Liver (tissue), 3 donors: ENCODE data around the gene FAM120B.

Experiments used
- CTCF ChIP-seq: fragments of 150-350 bp; IDR thresholded peaks from 2 replicates; pipeline ENCODE4 v1.5.1; 2017; ENCODE audit warnings: improper control_type of control experiment, low read depth, low read length; ENCODE audit not compliant: missing input control
- EGR1 ChIP-seq, 2 donors: IDR thresholded peaks; 2 replicates each; pipeline ENCODE4 v1.6.1; 2016 to 2018; ENCODE audit warnings: antibody characterized with exemption in 2 of 2, low read depth in 2 of 2
- MAX ChIP-seq: IDR thresholded peaks from 2 replicates; pipeline ENCODE4 v1.6.1; 2016; ENCODE audit warnings: antibody characterized with exemption
- RAD21 ChIP-seq, 2 donors: IDR thresholded peaks; 2 replicates each; pipeline ENCODE4 v1.6.1; 2016; ENCODE audit warnings: antibody characterized with exemption in 2 of 2, mild to moderate bottlenecking in 2 of 2
- SP1 ChIP-seq: IDR thresholded peaks from 2 replicates; pipeline ENCODE4 v1.6.1; 2018; ENCODE audit warnings: antibody characterized with exemption, mild to moderate bottlenecking
- TAF1 ChIP-seq: conservative IDR thresholded peaks from 2 replicates; pipeline ENCODE4 v1.6.1; 2016; ENCODE audit warnings: antibody characterized with exemption, mild to moderate bottlenecking
- donor health status: healthy.
- donor health status: healthy.

GRCh38 chr6:170402318-170403040 lies 95.9 kb downstream of the FAM120B start:
- TF ChIP-seq RAD21 (IDR thresholded peaks at IDR 0.05): no peak
- no peak for TF ChIP-seq CTCF
- no peak for TF ChIP-seq MAX
- TF ChIP-seq EGR1 (IDR thresholded peaks at IDR 0.05; ENCODE audit: low read depth in 2 of 2): no peak
- TF ChIP-seq TAF1: no peak
- no peak for TF ChIP-seq SP1
